BJ (cell line): Measurements from ENCODE around the gene DOK5. TPM values are rescaled to one million over a fixed set of nuclear protein-coding genes. Genes with fewer than 3 reads are reported as not detected.

Experiments used
- CTCF ChIA-PET: fragments of 350-600 bp; formaldehyde crosslinking; extraction: SDS; loops from one replicate; lab custom pipeline; 2021; ENCODE audit warnings: antibody characterized with exemption, inconsistent platforms; lab: Yijun Ruan, JAX
- POLR2A ChIA-PET: fragments of 300-600 bp; sonication (Branson Sonifier 250); formaldehyde crosslinking; extraction: SDS; loops from one replicate; lab custom pipeline; 2021; ENCODE audit warnings: antibody characterized with exemption; lab: Charles Lee
- DNase-seq: peaks from one replicate; pipeline ENCODE4 v3.0.0-alpha.2; 2011; ENCODE audit warnings: low read depth
- H3K27me3 ChIP-seq: 2 replicates; pipeline ENCODE4 v1.6.0; 2011; ENCODE audit warnings: low read length; ENCODE audit not compliant: control insufficient read depth, insufficient read depth
- H3K36me3 ChIP-seq: 2 replicates; pipeline ENCODE4 v1.5.1; 2011; ENCODE audit warnings: low read length; ENCODE audit not compliant: control insufficient read depth, insufficient read depth
- H3K4me3 ChIP-seq: 2 replicates; pipeline ENCODE4 v1.5.1; 2011; ENCODE audit warnings: low read depth, mild to moderate bottlenecking, control low read depth, low read length
- CTCF ChIP-seq: IDR thresholded peaks from 2 replicates; pipeline ENCODE4 v1.5.1; 2011; ENCODE audit warnings: low read depth, mild to moderate bottlenecking, control low read depth, inconsistent platforms, low read length, moderate library complexity; ENCODE audit not compliant: insufficient read depth
- polyA plus RNA-seq: library from polyadenylated mRNA; depleted of rRNA; stranded (reverse); fragments of >200 nt; gene quantifications from 2 replicates; pipeline ENCODE4 v1.2.3, GENCODE V29; 2011

DOK5 gene
- polyA plus RNA-seq, 1 experiment, result 0.26 TPM

GRCh38 chr20:54565255-54565654 is 89.9 kb downstream of the DOK5 start:
- H3K36me3 ChIP-seq, result no peaks in the 10 kb centered on the region
- H3K4me3 ChIP-seq, result no peak overlapping the region
- ChIA-PET POLR2A (no interaction called here), CTCF (no interaction called here)
- TF ChIP-seq CTCF, result no peak
- no peak for DNase-seq
- H3K27me3 ChIP-seq, result no peaks in the 10 kb centered on the region

GRCh38 chr20:54566031-54566688 is 90.8 kb downstream of the DOK5 start:
- ChIA-PET CTCF (no interaction called here), POLR2A (no interaction called here)
- H3K36me3 ChIP-seq, result no peaks in the 10 kb centered on the region
- H3K4me3 ChIP-seq, result no peak overlapping the region
- no peak for DNase-seq
- no peak for TF ChIP-seq CTCF
- no peaks in the 10 kb centered on the region for H3K27me3 ChIP-seq

- CTCF ChIA-PET, result no interaction called here
- DNase-seq, result no peak
- POLR2A ChIA-PET, result no interaction called here
- TF ChIP-seq CTCF, result no peak
- Histone ChIP-seq H3K36me3 (no peaks in the 10 kb centered on the region), H3K4me3 (no peak overlapping the region), H3K27me3 (no peaks in the 10 kb centered on the region)
These were observed 95.2 kb downstream of the DOK5 start for GRCh38 chr20:54570561-54570960.

GRCh38 chr20:54572665-54573435 is 97.5 kb downstream of the DOK5 start:
- H3K36me3 ChIP-seq, result no peaks in the 10 kb centered on the region
- CTCF ChIA-PET, result interaction anchor here (1.0 kb wide), 1 partner anchor 188 kb away, joined by 3 read pairs; no protein-coding TSS in a partner anchor
- POLR2A ChIA-PET, result no interaction called here
- no peak overlapping the region for H3K4me3 ChIP-seq
- H3K27me3 ChIP-seq, result no peaks in the 10 kb centered on the region
- no peak for TF ChIP-seq CTCF
- no peak for DNase-seq

- POLR2A ChIA-PET, result no interaction called here
- no peak overlapping the region for H3K4me3 ChIP-seq
These were observed 98.4 kb downstream of the DOK5 start for GRCh38 chr20:54573838-54574237.

More at GRCh38 chr20:54573838-54574237, 98.4 kb downstream of the DOK5 start:
- Histone ChIP-seq H3K36me3 (no peaks in the 10 kb centered on the region), H3K27me3 (no peaks in the 10 kb centered on the region)
- no peak for TF ChIP-seq CTCF
- no peak for DNase-seq
- CTCF ChIA-PET, result no interaction called here
